SK-N-MC (cell line): ENCODE measurements around the gene RNF225.

ENCODE experiments used
- EZH2 ChIP-seq: fragments of 200-600 bp; sonication (generic); IDR thresholded peaks from one replicate; pipeline ENCODE4 v1.6.1; 2017; ENCODE audit warnings: antibody characterized with exemption
- POLR2AphosphoS5 ChIP-seq: IDR thresholded peaks from 2 replicates; pipeline ENCODE4 v1.6.1; 2012; ENCODE audit warnings: mild to moderate bottlenecking, low read depth, low read length, borderline replicate concordance

DNA sequence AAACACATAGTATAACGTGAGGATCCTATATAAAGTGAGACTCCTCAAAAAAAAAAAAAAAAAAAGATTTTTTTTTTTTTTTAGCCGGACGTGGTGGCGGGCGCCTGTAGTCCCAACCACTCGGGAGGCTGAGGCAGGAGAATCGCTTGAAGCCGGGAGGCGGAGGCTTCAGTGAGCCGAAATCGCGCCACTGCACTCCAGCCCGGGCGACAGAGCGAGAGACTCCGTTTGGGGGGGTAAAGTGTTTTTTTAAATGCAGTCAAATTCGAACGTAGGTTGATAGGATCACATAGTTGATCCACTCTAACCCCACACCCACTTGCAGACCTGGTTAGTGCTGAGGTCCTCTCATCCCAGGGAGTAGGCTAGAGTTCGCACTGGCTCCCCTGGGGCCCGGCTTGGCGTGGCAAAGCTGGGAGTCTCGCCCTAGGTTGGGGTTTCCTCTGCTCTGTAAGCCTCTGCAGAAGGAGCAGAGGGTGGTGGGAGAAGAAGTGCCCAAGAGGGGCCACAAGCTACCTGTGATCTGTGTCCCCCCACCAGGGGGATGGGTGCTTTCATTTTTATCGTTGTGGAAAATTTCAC is 6.5 kb downstream of the RNF225 start:
- TF ChIP-seq EZH2 (no peak), POLR2AphosphoS5 (no peak)
